RWPE2 (cell line): ENCODE measurements around the gene TMEM106A.

Experiments used
- ATAC-seq: fragments of 200-7000 bp; cut with Tn5 transposase; 3 replicates; pipeline ENCODE4 v1.9.1; 2021; ENCODE audit warnings: low read depth
- DNase-seq: peaks from one replicate; pipeline ENCODE4 v3.0.0-alpha.2; 2020; ENCODE audit warnings: low spot score
- H3K27ac ChIP-seq: fragments of 450-650 bp; 2 replicates; pipeline ENCODE4 v1.5.1; 2017; ENCODE audit warnings: mild to moderate bottlenecking; ENCODE audit not compliant: poor library complexity, severe bottlenecking
- H3K27me3 ChIP-seq: fragments of 250-450 bp; sonication (Bioruptor Pico); 2 replicates; pipeline ENCODE4 v1.5.1; 2021; ENCODE audit warnings: mild to moderate bottlenecking, moderate library complexity; ENCODE audit not compliant: insufficient read depth, poor library complexity, severe bottlenecking
- H3K36me3 ChIP-seq: fragments of 250-450 bp; sonication (Bioruptor Pico); 2 replicates; pipeline ENCODE4 v1.5.1; 2020; ENCODE audit warnings: low read depth, mild to moderate bottlenecking, moderate library complexity
- H3K4me1 ChIP-seq: fragments of 250-450 bp; sonication (Bioruptor Pico); 2 replicates; pipeline ENCODE4 v1.5.1; 2021; ENCODE audit warnings: mild to moderate bottlenecking, moderate library complexity; ENCODE audit not compliant: insufficient read depth, poor library complexity, severe bottlenecking
- H3K4me3 ChIP-seq: fragments of 250-450 bp; sonication (Bioruptor Pico); 2 replicates; pipeline ENCODE4 v1.5.1; 2021; ENCODE audit warnings: mild to moderate bottlenecking, moderate library complexity; ENCODE audit not compliant: severe bottlenecking
- H3K9me3 ChIP-seq: fragments of 250-450 bp; sonication (Bioruptor Pico); 2 replicates; pipeline ENCODE4 v1.5.1; 2021; ENCODE audit warnings: mild to moderate bottlenecking, moderate library complexity; ENCODE audit not compliant: severe bottlenecking
- CTCF ChIP-seq: fragments of 450-650 bp; IDR thresholded peaks from one replicate; pipeline ENCODE4 v1.5.1; 2017; ENCODE audit warnings: mild to moderate bottlenecking, moderate library complexity; ENCODE audit not compliant: poor library complexity, severe bottlenecking

TMEM106A gene

GRCh38 chr17:43170766-43171585 lies 40.7 kb upstream of the TMEM106A start, which contains the start of gene NBR1:
NBR1 (plus strand) TSS chr17:43171214; CDS start chr17:43175800, 4,586 bp downstream.
- peak; percentile 11 for TF ChIP-seq CTCF
- Histone ChIP-seq H3K9me3 (no peaks in the 10 kb centered on the region), H3K4me1 (peaks cover 20% of the 10 kb centered on the region), H3K4me3 (peak within 1 kb of the TSS; percentile 75), H3K27ac (peak within 1 kb of the TSS; percentile 96), H3K36me3 (peaks cover 17% of the 10 kb centered on the region), H3K27me3 (no peaks in the 10 kb centered on the region)
- peak; percentile 76 for ATAC-seq
- DNase-seq = peak; percentile 87

GRCh38 chr17:43171586-43172487 lies 39.8 kb upstream of the TMEM106A start:
- DNase-seq = peak; percentile 73
- peak; percentile 69 for ATAC-seq

GRCh38 chr17:43175213-43176118 lies 36.2 kb upstream of the TMEM106A start:
- DNase-seq (no peak), ATAC-seq (no peak)
- Histone ChIP-seq H3K4me1 (peaks cover 17% of the 10 kb centered on the region), H3K36me3 (peaks cover 57% of the 10 kb centered on the region), H3K4me3 (no peak overlapping the region), H3K27me3 (no peaks in the 10 kb centered on the region), H3K27ac (peak overlapping the region; percentile 5), H3K9me3 (no peaks in the 10 kb centered on the region)
- no peak for TF ChIP-seq CTCF

More at GRCh38 chr17:43171586-43172487, 39.8 kb upstream of the TMEM106A start:
- TF ChIP-seq CTCF = peak; percentile 56
- H3K36me3 ChIP-seq = peaks cover 25% of the 10 kb centered on the region
- peaks cover 20% of the 10 kb centered on the region for H3K4me1 ChIP-seq
- no peaks in the 10 kb centered on the region for H3K27me3 ChIP-seq
- peak overlapping the region; percentile 75 for H3K4me3 ChIP-seq
- no peaks in the 10 kb centered on the region for H3K9me3 ChIP-seq
- H3K27ac ChIP-seq = peak overlapping the region; percentile 96

GRCh38 chr17:43176119-43176570 lies 35.5 kb upstream of the TMEM106A start:
- TF ChIP-seq CTCF = no peak
- H3K36me3 ChIP-seq = peaks cover 64% of the 10 kb centered on the region
- no peaks in the 10 kb centered on the region for H3K9me3 ChIP-seq
- H3K4me1 ChIP-seq = peaks cover 17% of the 10 kb centered on the region
- H3K4me3 ChIP-seq = no peak overlapping the region
- no peaks in the 10 kb centered on the region for H3K27me3 ChIP-seq
- H3K27ac ChIP-seq = peak overlapping the region; percentile 5
- DNase-seq (no peak), ATAC-seq (no peak)
